Naive thymus-derived CD8-positive, alpha-beta T cell (primary cell): ENCODE results near the gene KIF1A. TPM values are rescaled to one million over a fixed set of nuclear protein-coding genes. Genes with fewer than 3 reads are reported as not detected.
"Not testable (repeated sequence)": the region's sequence is repeated elsewhere in the genome, so short reads cannot be mapped to it uniquely, and the experiment has no call there.

Experiments used
- ATAC-seq, 2 donors: fragments of 150-1000 bp; cut with Tn5 transposase in 1 of 2; sonication (Bioruptor Pico), chemical (Tn5 transposase) in 1 of 2; 1 replicate in 1 of 2; 2 replicates in 1 of 2; pipeline ENCODE4 v1.10.0; 2021; ENCODE audit warnings: mild to moderate bottlenecking in 2 of 2, moderate library complexity in 2 of 2
- POLR2A ChIA-PET: fragments of 350-600 bp; sonication (Branson Sonifier 250); formaldehyde crosslinking; loops from one replicate; lab custom pipeline; 2021; ENCODE audit warnings: antibody characterized with exemption; lab: Charles Lee
- DNase-seq, 10 donors: peaks; one replicate each; pipeline versions ENCODE4 v3.0.0 to v3.0.0-alpha.2; 2020 to 2022
- H3K27ac Mint-ChIP-seq, 10 donors: one replicate each; pipeline ENCODE4 v1.8.0; 2020 to 2022; ENCODE audit warnings: mild to moderate bottlenecking in 10 of 10, mixed read lengths in 10 of 10, moderate library complexity in 4 of 10, inconsistent platforms in 1 of 10
- H3K27me3 Mint-ChIP-seq, 5 donors: one replicate each; pipeline ENCODE4 v1.8.0; 2021 to 2022; ENCODE audit warnings: mixed read lengths in 5 of 5
- H3K36me3 Mint-ChIP-seq, 3 donors: one replicate each; pipeline ENCODE4 v1.8.0; 2020 to 2022; ENCODE audit warnings: mixed read lengths in 3 of 3, mild to moderate bottlenecking in 2 of 3, inconsistent platforms in 1 of 3
- H3K4me1 Mint-ChIP-seq, 4 donors: one replicate each; pipeline ENCODE4 v1.8.0; 2021 to 2022; ENCODE audit warnings: mixed read lengths in 4 of 4
- H3K4me3 Mint-ChIP-seq, 10 donors: one replicate each; pipeline ENCODE4 v1.8.0; 2020 to 2022; ENCODE audit warnings: mild to moderate bottlenecking in 10 of 10, mixed read lengths in 10 of 10, moderate library complexity in 6 of 10, inconsistent platforms in 1 of 10
- H3K9me3 Mint-ChIP-seq, 9 donors: one replicate each; pipeline ENCODE4 v1.8.0; 2020 to 2022; ENCODE audit warnings: mixed read lengths in 9 of 9, mild to moderate bottlenecking in 3 of 9, inconsistent platforms in 1 of 9, moderate library complexity in 1 of 9
- polyA plus RNA-seq, 3 donors: library from polyadenylated mRNA; unstranded; fragments of 300-500 nt; fragmentation: Illumina TruSeq; gene quantifications; one replicate each; pipeline ENCODE4 v1.2.3, GENCODE V29; 2021
- total RNA-seq, 8 experiments: library from RNA in 2 of 8; stranded (reverse) in 2 of 8; gene quantifications; one replicate each; pipeline ENCODE4 v1.2.3 and lab custom pipeline; 2021 to 2026

Gene KIF1A
- total and polyA plus RNA-seq, 5 experiments from 2014 or later: 0.10 TPM; not detected in 4

DNA sequence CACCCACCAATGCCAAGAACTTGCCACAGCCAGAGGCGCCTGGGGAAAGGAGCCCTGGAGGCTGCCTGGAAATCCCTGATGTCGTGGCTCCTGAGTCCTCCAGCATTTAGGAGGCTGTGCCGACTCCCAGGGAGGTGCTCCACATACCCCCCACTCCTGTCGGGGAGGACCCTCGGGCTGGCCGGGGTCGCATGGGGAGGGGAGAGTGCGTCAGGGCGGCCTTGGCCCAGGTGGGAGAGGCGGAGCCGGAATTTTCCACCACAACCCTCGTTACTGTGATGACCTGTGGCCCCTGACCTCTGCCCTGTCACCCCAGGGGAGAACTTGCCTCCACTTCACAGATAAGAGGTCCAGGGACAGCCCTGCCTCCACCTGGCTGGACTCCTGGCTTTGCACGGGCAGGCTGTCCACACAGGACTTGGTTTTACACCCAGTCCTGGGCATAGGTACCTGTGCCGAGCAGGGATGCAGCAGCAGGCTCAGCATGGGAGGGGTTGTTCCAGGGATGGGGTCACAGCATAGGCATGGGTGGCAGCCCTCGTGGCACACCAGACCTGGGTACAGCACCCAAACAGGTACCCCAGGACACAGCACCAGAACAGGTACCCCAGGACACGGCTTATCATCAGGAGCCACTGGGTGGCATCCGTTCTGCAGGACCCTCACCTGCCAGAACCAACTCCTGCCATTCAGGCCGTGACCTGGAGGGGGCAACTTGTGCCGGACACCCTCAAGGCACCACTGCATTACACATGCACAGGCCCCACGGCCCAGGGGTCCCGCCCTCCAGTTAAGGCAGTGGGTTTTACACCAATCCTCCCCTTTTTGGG, 36.3 kb upstream of the KIF1A start:
- Mint-ChIP-seq H3K4me3 (no peak overlapping the region), H3K27me3 (peaks cover 0 to 7% (median 1%) of the 10 kb centered on the region in 5 donors), H3K36me3 (peaks cover 0 to 13% (median 0%) of the 10 kb centered on the region in 3 donors), H3K27ac (no peak overlapping the region), H3K9me3 (peaks cover 0 to 11% (median 5%) of the 10 kb centered on the region in 9 donors), H3K4me1 (peaks cover 0 to 3% (median 0%) of the 10 kb centered on the region in 4 donors)
- POLR2A ChIA-PET: no interaction called here
- no peak for DNase-seq
- no peak for ATAC-seq

DNA sequence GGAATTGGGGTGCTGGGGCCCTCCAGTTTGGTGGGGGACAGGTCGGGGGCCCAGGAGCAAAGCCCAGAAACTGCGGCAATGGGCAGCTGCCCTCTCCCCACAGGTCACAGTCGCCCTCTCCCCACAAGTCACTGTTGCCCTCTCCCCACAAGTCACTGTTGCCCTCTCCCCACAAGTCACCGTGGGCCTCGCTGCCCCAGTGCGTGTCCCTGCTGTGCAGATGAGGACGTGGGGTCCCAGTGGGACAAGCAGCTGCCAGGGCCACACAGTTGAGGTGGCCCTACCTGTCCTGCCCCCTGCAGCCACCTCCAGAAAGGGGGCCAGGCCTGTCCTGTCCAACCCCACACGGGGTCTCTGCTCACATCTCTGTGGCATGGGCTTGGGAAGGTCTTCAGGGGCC, 35.7 kb upstream of the KIF1A start:
- peaks cover 0 to 11% (median 5%) of the 10 kb centered on the region in 9 donors for H3K9me3 Mint-ChIP-seq
- H3K36me3 Mint-ChIP-seq: peaks cover 0 to 13% (median 0%) of the 10 kb centered on the region in 3 donors
- POLR2A ChIA-PET: no interaction called here
- H3K27me3 Mint-ChIP-seq: peaks cover 0 to 7% (median 2%) of the 10 kb centered on the region in 5 donors
- H3K4me1 Mint-ChIP-seq: peaks cover 0 to 3% (median 0%) of the 10 kb centered on the region in 4 donors
- H3K27ac Mint-ChIP-seq: no peak overlapping the region
- no peak overlapping the region for H3K4me3 Mint-ChIP-seq
- no peak for DNase-seq
- ATAC-seq: no peak

DNA sequence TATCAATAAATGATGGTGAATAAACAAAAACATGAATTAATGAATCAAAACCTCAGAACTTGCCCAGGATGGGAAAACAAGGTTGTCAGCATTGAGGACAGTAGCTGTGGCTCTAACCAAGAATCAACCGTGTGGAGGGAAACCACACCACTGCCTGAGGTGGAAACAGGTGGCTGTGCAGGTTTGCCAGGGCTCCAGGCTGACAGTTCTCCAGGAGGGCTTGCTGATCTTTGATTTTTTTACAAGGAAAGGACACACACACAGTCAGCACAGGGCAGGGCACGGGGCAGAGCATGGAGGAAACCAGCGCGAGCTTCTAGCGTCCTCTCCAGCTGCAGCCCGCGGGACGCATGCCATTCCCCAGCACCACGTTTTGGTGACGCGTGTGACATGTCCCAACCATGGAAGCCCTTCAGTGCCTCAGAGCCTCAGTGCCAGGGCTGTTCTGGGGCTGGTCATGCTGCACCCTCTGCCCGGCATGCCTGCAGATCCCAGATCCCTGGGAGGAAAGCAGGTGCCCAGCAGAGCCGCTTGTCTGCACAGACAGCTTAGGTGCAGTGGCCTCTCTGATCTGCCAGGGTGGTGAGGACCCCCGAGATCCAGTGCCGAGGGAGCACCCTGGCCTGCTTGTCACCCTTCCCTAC, 32.8 kb upstream of the KIF1A start:
- DNase-seq: no peak
- no peak overlapping the region for H3K27ac Mint-ChIP-seq

DNA sequence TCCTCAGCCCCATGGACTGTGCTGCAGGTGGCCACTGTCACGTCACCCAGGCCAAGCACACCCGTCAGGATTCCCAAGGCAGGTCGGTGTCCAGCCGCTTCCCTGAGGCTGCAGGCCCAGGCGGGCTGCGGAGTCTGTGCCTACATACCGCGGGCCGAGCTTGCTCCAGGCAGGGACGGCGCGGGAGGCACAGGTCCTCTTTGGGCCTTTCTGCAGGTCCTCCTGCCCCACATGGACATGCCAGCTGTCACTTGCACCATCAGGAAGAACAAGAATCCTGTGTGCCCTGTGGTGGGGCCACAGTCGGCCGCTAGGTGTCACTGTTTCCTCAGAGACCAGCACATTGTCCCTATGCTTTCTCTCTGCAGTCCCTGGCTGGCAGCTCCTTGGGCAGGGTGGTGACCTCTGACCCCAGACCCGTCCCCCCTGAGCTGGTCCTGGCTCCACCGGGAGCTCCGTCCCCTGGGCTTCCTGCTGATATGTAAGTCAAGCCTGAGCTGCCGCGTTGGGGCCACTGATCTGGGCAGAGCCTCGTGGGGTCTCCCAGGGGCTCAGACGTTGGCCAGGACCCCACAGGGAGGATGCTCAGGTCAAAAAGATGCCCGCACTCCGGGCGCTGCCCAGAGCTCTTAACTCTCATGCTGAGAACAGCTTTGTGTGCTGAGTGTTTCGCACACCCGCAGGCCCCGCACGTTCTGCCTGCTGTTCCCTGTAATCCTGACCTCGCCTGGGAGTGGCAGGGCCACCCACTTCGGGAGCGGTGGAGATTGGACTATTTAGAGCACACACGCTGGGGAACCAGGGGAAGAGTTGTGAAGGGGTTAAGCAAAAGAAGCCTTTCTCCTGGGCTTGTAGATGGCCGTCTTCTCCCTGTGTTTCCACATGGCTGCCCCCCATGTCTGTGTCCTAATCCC, 31.3 kb upstream of the KIF1A start:
- peaks cover 0 to 7% (median 3%) of the 10 kb centered on the region in 5 donors for H3K27me3 Mint-ChIP-seq
- H3K36me3 Mint-ChIP-seq: peaks cover 0 to 13% (median 0%) of the 10 kb centered on the region in 3 donors
- H3K4me1 Mint-ChIP-seq: peaks cover 0 to 3% (median 0%) of the 10 kb centered on the region in 4 donors
- H3K4me3 Mint-ChIP-seq: no peak overlapping the region
- DNase-seq (peak; percentile 68 to 90 (median 80)), ATAC-seq (peak; percentile 97 to 99)
- POLR2A ChIA-PET: no interaction called here
- H3K9me3 Mint-ChIP-seq: peaks cover 0 to 11% (median 5%) of the 10 kb centered on the region in 9 donors
- H3K27ac Mint-ChIP-seq: no peak overlapping the region

More for the DNA sequence above, 32.8 kb upstream of the KIF1A start:
- Mint-ChIP-seq H3K36me3 (peaks cover 0 to 13% (median 0%) of the 10 kb centered on the region in 3 donors), H3K4me3 (no peak overlapping the region), H3K9me3 (peaks cover 0 to 11% (median 5%) of the 10 kb centered on the region in 9 donors), H3K4me1 (peaks cover 0 to 3% (median 0%) of the 10 kb centered on the region in 4 donors), H3K27me3 (peaks cover 0 to 7% (median 2%) of the 10 kb centered on the region in 5 donors)
- ATAC-seq: no peak
- POLR2A ChIA-PET: no interaction called here

GRCh38 chr2:240850756-240851077, 30.7 kb upstream of the KIF1A start:
- no peak overlapping the region for H3K27ac Mint-ChIP-seq
- no peak for DNase-seq
- peaks cover 0 to 3% (median 0%) of the 10 kb centered on the region in 4 donors for H3K4me1 Mint-ChIP-seq
- POLR2A ChIA-PET: no interaction called here
- H3K36me3 Mint-ChIP-seq: peaks cover 0 to 13% (median 0%) of the 10 kb centered on the region in 3 donors
- H3K9me3 Mint-ChIP-seq: peaks cover 0 to 11% (median 5%) of the 10 kb centered on the region in 9 donors
- H3K27me3 Mint-ChIP-seq: peaks cover 0 to 7% (median 3%) of the 10 kb centered on the region in 5 donors
- H3K4me3 Mint-ChIP-seq: no peak overlapping the region
- ATAC-seq: no peak

GRCh38 chr2:240850026-240850425, 30.0 kb upstream of the KIF1A start:
- Mint-ChIP-seq H3K9me3 (peaks cover 0 to 11% (median 5%) of the 10 kb centered on the region in 9 donors), H3K4me3 (no peak overlapping the region), H3K27me3 (peaks cover 0 to 7% (median 6%) of the 10 kb centered on the region in 5 donors), H3K4me1 (peaks cover 0 to 3% (median 0%) of the 10 kb centered on the region in 4 donors), H3K36me3 (peaks cover 0 to 11% (median 0%) of the 10 kb centered on the region in 3 donors), H3K27ac (no peak overlapping the region)
- POLR2A ChIA-PET: no interaction called here
- DNase-seq (no peak), ATAC-seq (no peak)

DNA sequence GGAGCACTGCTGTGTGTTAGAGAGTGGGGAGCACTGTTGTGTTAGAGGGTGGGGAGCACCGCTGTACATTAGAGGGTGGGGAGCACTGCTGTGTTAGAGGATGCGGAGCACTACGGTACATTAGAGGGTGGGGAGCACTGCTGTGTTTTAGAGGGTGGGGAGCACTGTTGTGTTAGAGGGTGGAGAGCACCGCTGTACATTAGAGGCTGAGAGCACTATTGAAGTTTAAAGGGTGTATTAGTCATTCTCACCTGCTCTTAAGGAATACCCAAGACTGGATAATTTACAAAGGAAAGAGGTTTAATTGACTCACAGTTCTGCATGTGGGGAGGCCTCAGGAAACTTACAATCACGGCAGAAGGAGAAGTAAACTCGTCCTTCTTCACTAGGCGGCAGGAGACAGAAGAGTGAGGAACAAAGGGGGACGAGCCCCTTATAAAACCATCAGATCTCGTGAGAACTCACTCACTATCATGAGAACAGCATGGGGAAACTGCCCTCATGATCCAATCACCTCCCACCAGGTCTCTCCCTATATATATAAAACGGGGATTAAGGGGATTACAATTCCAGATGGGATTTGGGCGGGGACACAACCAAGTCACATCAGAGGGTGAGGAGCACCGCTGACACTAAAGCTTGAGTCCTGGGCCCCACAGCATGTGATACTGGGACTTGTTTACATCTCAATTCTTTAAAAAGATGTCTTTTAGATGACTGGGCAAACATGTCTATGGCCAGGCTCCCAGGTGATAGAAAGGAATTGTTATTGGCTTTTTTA, 29.1 kb upstream of the KIF1A start:
- Mint-ChIP-seq H3K36me3 (peaks cover 0 to 2% (median 0%) of the 10 kb centered on the region in 3 donors), H3K4me3 (no peak overlapping the region), H3K27me3 (peaks cover 0 to 8% (median 5%) of the 10 kb centered on the region in 5 donors), H3K27ac (no peak overlapping the region), H3K4me1 (peaks cover 0 to 3% (median 0%) of the 10 kb centered on the region in 4 donors), H3K9me3 (peaks cover 0 to 6% (median under 1%) of the 10 kb centered on the region in 9 donors)
- DNase-seq: no peak
- ATAC-seq: no peak
- POLR2A ChIA-PET: no interaction called here

GRCh38 chr2:240847817-240848216, 27.8 kb upstream of the KIF1A start:
- ATAC-seq: no peak
- Mint-ChIP-seq H3K9me3 (peaks cover 0 to 3% (median 0%) of the 10 kb centered on the region in 9 donors), H3K27ac (no peak overlapping the region), H3K27me3 (peaks cover 0 to 8% (median 4%) of the 10 kb centered on the region in 5 donors), H3K4me3 (no peak overlapping the region), H3K4me1 (peaks cover 0 to 3% (median 0%) of the 10 kb centered on the region in 4 donors), H3K36me3 (no peaks in the 10 kb centered on the region)
- POLR2A ChIA-PET: no interaction called here
- no peak for DNase-seq

DNA sequence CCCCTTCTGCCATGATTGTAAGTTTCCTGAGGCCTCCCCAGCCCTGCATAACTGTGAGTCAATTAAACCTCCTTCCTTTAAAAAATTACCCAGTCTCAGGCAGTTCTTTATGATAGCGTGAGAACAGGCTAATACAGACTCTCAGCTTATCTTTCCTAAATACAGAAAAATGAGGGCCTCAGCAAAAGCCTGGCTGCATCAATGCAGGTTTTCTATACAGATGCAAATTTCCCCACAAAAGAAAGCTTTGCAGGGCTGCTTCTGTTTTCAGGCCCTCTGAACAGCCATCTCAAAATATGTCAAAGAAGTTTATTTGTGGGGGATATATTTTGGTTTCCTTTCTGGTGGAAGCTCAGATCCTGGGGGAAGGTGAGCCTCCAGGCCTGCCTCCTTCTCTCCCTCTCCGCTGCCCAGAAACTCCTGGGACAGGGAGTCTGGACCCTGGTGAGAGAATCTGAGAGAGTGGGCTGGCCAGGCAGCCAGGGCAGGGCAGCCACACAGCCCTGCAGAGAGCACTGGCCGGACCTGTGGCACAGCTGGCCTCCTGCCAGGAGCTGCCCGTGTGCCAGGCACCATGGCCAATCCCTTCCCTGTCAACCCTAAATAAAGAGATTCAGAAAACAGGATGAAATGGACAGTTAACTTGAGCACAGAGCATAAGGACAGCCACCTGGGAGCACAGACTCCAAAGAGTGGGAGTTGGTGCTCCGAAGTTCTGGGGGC, 27.0 kb upstream of the KIF1A start:
- Mint-ChIP-seq H3K27ac (no peak overlapping the region), H3K4me3 (no peak overlapping the region), H3K27me3 (peaks cover 0 to 8% (median 0%) of the 10 kb centered on the region in 5 donors), H3K4me1 (no peaks in the 10 kb centered on the region), H3K9me3 (peaks cover 0 to 3% (median 0%) of the 10 kb centered on the region in 9 donors), H3K36me3 (no peaks in the 10 kb centered on the region)
- ATAC-seq (no peak), DNase-seq (no peak)
- POLR2A ChIA-PET: no interaction called here

DNA sequence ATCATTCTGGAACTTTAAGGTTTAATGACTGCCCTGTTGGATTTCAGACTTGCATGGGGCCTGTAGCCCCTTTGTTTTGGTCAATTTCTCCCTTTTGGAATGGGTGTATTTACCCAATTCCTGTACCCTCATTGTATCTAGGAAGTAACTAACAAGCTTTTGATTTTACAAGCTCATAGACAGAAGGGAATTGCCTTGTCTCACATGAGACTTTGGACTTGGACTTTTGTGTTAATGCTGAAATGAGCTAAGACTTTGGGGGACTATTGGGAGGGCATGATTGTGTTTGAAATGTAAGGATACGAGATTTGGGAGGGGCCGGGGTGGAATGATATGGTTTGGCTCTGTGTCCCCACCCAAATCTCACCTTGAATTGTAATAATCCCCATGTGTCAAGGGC, 26.3 kb upstream of the KIF1A start:
- H3K4me3 Mint-ChIP-seq, H3K27me3 Mint-ChIP-seq, H3K9me3 Mint-ChIP-seq, DNase-seq, POLR2A ChIA-PET, ATAC-seq, H3K4me1 Mint-ChIP-seq, H3K36me3 Mint-ChIP-seq, H3K27ac Mint-ChIP-seq: not testable (repeated sequence)

DNA sequence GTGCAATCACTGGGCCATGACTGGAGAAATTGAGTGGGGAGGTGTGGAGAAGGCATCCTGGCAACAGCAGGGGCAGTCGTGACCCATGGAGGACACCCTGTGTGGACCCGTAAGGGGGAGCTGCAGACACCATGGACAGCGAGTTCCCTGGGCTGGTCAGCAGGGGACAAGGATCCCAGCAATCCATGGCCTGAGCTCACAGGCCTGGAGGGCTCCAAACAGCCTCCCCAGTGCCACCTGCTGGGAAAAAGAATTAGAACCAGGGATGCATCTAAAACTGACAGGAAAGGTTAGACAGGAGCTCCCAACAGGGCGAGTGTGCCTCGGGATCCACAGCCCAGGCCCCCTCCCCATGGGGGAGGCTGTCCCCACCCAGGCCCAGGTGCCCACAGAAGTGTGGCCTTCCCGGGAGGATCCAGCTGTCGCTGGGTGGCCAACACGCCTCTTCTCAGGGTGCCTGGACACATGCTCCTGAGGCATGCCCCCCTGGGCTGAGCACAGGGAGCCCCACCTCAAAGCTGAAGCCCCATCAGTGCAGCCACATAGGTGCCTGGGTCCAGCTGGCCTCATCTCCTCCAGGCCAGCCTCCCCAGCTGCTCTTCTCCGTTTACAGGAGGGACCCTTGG, 20.5 kb upstream of the KIF1A start:
- Mint-ChIP-seq H3K36me3 (no peaks in the 10 kb centered on the region), H3K27ac (peak overlapping the region in 3 of 10 donors; percentile 6 to 32 (median 15)), H3K9me3 (peaks cover 0 to 3% (median 0%) of the 10 kb centered on the region in 9 donors), H3K4me1 (no peaks in the 10 kb centered on the region), H3K27me3 (peaks cover 0 to 10% (median 0%) of the 10 kb centered on the region in 5 donors), H3K4me3 (no peak overlapping the region)
- peak in 1 of 10 donors; percentile 27 for DNase-seq
- POLR2A ChIA-PET: no interaction called here
- ATAC-seq: peak; percentile 33 to 35
